CD1c-positive myeloid dendritic cell (primary cell): ENCODE data around the gene TOM1L1.

Experiments used
- DNase-seq: peaks from one replicate; pipeline ENCODE4 v3.0.0-alpha.2; 2016; ENCODE audit errors: extremely low spot score

The TOM1L1 gene

DNA sequence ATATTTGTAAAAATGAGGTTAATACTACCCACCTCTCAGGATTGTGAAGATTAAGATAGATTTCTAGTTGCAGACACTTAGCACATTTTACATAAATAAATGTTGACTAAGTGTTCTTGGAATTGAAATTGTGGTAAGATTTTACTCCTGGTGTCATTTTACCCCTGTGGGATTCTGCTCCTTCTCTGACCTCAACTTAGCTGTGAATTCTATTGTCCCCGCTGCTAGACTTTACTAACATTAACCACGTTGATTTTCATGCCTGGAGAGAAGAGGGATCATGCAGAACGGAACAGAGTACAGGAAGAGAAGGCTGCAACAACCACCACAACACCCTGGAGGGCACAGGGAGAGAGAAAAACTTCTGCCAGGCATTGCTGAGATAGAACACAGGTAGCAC lies 2.1 kb upstream of the TOM1L1 start:
- no peak for DNase-seq

DNA sequence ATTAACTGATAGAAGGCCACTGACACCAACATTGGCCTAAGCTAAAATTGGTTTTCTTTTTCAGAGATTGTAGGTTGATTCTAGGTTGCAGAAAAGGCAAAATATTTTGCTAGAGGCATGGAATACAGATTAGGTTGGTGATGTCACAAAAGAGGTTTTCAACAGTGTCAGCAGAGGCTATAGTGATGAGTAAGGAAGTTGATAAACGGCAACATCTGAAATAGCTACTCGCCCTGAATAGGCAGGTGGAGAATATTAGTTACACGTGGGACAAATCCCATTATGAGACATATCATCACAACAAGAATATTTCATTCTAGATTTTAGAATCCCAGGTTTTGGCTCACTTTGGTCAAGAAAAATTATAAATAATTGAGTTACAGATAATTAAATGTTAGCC lies 1.5 kb upstream of the TOM1L1 start:
- DNase-seq, result no peak

DNA sequence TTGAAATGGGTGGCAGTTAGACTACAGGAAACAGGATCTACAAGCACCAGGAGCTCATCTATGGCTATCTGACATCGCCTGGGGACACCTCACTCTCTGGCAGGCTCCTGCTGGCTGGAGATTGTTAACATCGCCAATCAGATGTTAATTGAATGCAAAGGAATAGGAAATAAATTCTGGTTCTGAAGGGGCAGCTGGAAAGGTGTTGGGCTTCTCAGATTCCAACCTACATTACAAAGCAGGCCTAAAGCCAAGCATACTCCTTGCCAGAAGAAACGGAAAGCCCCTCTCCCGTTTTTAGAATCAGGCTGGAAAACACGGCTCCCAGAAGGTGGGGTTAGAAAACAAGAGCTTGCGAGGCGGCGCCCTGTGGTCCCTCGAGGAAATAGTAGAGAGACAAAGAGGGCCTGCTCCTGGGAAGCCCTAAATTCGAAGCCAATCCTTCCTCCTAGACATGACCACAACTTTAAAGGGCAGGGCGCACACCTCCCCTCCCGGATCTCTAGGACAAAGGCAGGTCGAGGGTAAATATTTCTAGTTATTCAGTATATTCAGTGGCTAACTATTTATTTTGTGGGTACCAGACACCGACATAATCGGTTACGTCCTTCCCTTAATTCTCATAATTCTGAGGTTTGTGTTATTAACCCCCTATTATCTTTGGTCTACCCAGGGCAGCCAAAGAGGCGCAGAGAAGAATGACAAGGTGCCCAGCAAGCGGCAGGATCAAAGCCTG lies 763 bp upstream of the TOM1L1 start:
- no peak for DNase-seq

DNA sequence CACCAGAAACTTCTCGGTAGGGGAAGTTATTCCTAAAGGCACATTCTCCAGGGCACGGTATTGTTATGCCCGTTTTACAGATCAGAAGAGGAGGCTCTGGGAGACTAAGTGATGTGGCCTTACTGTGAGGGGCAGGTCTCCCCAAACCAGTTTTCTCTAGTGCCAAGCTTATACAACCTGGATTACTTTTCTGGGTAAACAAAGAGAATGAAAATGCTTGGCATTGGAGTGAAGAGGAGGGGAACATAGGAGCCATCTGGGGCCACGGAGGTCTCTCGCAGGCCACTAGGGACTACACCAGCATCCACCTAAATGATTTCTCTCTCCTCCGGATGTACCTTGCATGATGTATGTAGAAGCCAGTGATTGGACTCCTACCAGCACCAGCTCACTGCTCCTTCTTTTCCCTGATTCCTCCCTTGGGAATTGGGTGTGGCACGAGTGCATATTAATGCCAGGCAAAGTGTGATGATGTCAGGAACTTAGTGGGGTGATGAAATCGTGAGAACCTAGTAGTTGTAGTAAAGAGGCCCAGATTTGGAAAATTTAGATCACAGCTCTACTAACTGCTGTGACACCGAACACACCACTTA lies 674 bp downstream of the TOM1L1 start:
- no peak for DNase-seq

DNA sequence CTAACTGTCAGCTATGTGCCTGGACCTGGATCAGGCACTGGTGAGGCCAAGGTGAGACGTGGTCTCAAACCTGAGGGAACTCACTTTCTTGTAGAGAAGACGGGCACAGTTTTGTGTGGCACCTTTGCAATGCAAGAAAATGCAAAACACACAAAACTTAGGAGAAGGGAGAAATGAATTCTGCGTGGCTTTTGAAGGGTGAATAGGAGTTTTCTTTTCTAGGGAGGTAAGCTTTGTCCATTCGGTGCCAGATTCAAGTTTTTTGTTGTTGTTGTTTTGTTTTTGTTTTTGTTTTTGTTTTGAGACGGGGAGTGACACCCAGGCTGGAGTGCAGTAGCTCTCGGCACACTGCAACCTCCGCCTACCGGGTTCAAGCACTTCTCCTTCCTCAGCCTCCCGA lies 1.4 kb downstream of the TOM1L1 start:
- DNase-seq, result no peak

DNA sequence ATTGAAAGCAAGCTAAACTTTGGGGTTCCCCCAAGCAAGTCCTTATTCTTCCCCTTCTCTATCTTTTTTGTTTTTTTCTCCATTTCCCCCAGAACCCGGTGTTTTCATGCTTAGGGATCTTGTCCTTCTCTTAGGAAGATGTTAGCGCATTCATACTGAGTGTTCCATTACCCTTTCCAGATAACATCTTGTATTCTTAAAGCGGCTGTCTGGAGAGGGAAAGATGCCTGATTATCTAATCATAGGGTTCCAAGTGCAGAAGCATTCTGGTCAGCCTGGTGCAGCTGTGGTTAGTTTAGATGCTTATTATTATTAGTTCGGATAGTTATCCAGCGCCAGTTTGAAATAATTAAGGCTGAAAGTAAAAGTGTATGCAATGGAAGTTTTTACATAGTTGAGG lies 2.0 kb downstream of the TOM1L1 start:
- DNase-seq, result no peak

DNA sequence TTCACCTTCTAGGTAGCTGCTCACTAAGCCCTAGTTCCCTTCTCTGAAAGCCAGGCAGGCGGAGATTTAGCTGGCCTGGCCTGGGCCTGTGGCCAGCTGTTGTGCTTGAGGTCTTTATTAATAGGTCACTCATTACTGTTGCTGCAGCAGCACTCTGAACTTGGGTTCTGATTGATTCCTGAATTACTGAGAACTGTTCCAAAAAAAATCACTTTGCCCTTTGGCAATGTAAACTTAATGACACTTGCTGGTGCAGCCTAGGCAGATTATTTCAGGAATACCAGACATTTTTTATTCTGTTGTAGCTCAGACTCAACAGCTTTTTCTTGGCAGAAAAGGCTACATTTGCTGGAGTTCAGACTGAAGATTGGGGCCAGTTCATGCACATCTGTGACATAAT lies 2.7 kb downstream of the TOM1L1 start:
- DNase-seq, result no peak

DNA sequence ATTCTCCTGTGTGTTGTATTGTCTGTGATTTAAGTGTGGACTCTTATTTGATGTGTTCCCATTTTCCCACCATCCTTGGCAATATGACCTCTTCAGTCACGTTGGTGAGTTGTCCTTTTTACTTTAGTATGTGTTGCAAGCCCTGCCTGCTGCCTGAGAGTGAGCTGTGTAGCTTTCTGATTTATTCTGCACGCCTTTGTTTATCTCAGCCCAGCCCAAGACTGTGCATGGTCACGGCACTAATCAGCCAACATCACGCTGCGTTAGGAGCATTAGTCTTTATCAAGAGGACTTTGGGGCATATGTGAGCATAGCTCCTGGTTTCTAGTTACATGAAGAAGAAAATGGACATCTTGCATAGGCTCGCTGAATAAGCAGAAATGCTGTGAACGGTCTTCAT lies 6.0 kb downstream of the TOM1L1 start:
- no peak for DNase-seq

DNA sequence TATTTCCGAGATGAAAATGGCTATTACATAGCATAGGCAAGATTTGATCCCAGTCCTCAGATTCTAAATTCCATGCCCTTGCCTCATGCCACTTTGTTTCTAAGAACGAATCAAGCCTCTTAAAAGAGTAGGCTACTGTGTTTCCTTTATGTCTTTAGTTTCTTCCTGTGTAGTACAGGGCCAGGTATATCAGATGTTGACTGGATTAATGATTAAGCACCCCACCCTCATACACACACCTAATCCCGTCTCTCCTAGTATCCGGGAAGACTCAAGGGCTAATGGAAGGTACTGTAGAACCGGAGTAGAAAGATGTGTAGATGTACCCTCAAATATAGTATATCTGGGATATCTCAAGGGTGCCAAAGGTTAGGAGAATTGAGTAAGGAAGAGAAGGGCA lies 6.7 kb downstream of the TOM1L1 start:
- no peak for DNase-seq

DNA sequence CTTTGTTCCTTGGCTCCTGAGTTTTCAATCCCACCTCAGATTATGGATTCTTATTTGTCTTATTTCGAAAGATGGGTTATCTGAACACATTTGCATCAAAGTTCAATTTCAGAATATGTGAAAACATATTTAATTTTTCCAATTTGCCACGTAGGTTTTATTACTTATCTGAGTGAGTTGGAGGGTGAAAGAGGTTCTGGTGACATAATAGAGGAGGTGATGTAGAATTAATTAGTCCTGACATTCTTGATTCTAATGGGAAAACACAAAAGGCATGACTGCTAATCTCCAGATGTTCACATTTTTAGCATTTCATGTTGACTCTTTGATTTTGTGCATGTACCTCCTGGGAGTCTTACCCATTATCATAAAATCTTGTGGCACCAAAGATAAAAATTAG lies 9.1 kb downstream of the TOM1L1 start:
- no peak for DNase-seq

DNA sequence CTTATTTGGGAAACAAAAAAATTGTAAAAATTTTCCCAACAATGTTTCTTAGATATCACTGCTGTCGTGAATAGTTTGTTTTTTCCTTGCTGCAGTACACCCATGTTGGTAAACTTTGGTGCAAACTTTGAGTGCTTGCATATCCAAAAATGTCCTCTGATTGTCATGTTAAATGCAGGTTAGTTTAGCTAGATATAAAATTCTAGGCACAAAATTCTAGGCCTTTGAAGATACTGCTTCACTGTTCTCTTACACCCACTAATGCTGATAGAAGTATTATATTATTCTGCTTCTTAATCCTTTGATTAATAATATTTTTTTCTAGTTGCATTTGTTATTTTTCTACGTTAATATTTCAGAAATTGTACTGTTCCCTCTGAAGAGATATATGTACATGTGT lies 16.1 kb downstream of the TOM1L1 start:
- DNase-seq, result no peak

DNA sequence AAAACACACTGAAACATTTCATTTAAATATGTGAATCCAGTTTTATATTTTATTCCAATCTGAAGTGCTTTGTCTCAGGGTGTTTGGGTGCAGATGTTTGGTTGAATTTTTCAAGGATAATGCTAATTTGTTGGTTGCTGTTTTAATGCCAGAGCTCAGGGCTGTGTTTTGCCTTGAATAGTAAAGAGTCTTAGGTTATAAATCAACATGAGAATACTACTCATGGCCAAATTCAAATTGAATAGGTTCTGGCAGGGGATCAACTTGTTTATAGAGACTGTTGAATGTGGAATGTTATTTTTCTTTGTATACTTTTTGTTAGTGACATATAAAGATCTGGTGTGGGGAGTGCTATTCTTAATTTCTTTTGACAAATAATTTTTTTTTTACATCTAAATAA lies 18.8 kb downstream of the TOM1L1 start:
- DNase-seq, result no peak

DNA sequence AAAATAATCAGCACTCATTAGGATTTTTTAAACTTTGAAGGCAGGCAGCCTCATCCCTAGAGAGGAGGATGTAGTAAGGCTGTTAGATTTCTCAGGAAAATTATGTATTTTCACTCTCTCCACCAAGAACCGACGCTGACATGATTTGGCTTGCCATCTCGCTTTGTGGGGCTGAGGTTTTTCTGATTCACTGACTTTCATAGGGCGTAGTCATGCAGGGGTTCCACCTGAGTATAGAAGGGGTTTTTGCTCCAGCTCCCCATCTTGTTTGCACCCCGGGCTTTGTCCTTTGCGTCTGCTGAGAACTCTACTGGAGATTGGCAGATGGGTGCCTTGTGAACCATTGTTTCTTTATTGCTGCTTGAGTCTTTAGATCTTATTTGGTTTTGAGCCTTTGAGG lies 20.2 kb downstream of the TOM1L1 start:
- DNase-seq, result no peak

DNA sequence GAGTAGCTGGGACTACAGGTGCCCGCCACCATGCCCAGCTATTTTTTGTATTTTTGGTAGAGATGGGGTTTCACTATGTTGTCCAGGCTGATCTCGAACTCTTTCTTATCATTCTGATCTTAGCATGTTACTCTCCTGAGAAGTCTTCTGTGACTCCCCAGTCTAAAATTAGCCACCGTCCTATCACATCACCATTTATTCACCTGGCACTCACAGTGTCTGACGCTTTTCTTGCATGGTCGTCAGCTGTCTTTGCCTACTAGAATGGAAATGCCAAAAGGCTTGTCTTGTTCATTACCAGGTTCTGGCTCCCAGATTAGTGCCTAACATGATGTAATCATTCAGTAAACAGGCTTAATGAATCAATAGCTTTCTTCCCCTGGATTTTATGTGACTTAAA lies 23.8 kb downstream of the TOM1L1 start:
- no peak for DNase-seq

DNA sequence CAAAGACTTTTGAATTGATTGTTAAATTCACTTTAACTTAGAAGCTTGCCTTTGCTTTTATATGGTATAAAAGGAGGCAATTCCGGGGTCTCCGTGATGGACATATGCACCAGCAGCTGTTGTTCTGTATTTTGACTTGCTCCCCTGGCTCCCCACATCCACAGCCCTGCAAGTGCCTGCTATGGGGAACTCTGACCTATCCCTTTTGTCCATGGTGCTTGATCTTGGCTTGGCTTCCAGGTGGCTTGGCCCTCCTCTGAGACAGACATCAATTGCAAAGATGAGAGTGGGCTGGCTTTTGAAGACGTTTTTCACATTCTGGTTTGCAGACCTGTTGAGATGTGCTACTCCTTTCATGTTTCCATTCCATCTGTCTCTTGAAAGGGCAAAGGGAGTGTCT lies 26.9 kb downstream of the TOM1L1 start:
- no peak for DNase-seq

DNA sequence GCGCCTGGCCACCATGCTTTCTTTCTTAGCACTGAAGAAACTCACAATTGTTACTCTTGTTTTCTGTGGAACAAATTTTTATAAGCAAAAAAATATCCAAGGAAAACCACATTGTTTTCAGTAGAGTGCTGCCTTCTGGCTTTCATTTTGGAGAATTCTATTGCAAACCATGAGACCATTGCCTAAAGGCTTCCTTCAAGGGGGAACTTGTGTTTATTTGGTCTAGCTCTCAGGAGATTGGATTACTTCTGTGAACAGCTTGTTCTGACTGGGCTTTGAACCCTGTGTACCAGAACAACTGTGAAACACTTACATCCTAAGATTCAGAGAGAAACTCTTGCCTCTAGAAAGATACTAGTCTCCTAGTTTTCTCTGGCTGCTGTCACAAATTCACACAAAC lies 32.1 kb downstream of the TOM1L1 start:
- no peak for DNase-seq

DNA sequence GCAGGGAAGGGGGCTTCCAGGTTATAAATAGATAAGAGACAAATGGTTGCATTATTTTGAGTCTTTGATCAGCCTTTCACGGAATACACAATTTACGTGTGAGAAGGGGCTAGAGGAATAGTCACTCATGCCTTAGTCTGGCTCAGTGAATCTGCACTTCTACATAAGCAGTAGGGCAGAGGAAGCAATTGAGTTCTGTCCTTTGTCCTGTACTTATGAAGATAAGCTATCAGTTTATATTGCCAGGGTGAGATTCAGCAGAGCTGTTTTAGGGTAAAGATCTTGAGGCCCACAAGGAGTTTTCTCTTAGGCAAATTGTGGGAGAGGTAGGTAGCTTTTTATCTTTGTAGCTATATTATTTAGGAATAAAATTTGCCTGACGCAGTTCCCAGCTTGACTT lies 33.3 kb downstream of the TOM1L1 start:
- DNase-seq, result no peak

DNA sequence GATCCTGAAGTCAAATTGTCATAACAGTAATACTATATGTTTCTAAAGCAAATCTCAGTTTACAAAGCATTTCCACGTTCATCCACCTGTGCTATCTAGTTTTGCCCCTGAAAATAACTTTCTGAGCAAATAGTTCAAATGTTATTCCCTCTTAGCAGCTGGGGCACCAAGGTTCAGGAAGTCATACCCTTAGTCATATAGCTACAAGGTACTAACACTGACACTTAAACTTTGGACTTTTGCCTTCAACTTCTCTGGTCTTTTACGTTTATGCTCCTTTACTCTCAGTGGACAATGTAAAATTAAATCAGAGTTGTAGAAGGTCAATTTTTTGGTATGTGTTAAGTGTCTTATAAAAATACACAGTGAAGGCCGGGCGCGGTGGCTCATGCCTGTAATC lies 34.8 kb downstream of the TOM1L1 start:
- DNase-seq, result no peak

DNA sequence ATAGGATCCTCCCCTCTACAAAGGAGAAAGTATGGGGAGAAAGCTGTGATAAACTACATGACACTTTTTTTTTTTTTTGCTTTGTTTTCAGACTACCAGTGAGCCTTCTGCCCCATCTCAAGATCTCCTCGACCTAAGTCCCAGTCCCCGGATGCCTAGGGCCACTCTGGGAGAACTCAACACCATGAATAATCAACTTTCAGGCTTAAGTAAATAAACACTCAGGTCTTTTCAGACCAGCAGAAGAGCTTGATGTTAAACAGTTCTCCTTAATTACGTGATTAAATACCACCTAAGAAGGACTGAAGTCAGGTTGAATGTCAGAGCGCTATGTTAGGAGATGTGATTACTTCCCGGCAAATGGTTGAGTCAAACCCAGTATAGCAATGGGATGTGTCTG lies 36.4 kb downstream of the TOM1L1 start:
- DNase-seq, result no peak

DNA sequence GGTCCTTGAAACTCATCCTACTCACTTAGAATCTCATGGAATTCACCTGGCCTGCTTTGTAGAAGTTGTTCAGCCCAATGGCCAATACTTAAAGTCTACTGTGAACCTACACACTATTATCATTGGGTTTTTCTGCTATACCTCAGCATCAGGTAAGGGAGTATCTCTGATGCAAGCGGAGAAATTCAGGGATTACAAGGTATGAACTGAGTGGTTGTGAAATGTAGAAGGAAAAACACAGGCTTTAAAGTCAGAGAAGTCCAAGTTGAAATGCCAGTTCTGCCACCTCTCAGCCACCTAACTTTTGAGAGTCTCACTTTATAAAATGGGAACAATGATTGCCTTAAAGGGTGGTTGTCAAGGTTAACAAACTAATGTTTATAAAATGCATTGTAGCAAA lies 36.8 kb downstream of the TOM1L1 start:
- DNase-seq, result no peak

DNA sequence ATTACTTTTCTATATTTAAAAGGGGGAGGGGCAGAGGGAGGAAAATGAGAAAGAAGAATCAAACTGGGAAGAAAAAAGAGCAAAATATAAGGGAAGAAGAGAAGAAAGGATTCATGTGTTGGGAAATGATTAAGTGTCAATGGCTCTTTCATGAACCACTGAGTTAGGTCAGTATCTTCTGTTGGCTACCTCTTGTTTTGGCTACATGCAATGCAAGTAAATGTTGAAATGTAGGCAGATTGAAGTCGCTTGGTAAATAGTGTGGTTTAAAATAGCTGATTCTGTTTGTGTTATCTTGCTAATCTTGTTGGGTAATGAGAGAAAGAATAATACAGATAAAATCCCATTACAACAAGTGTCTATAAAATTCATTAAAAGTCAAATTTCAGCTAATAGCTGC lies 40.6 kb downstream of the TOM1L1 start:
- no peak for DNase-seq

DNA sequence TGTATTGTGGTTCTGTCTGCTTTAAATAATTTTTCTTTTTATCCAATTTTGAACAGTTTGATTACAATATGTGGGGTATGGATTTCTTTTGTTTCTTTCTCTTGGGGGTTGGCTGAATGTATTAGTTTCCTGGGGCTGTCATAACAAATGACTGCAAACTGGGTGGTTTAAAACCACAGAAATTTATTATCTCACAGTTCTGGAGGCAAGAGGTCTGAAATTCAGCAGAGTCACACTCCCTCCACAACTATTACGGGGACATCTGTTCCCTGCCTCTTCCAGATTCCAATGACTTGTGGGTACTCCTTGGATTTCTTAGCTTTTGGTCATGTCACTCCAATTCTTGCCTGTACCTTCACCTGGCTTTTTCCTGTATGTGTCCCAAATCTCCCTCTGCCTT lies 44.1 kb downstream of the TOM1L1 start:
- DNase-seq, result no peak

DNA sequence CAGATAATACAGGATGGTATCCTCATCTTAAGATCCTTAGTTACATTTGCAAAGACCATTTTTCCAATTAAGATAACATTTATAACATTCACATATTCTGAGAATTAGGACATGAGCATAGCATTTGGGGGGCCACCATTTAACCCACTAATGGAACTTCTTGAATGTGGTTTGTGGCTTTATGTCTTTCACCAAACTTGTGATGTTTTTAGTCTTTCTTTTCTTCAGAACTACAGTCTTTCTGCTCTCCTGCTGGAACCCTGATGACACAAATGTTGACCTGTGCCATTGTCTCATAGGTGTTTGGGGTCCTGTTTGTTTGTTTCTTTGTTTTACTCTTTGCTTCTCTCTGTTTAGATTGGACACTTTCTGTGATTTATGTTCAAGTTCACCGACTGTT lies 44.6 kb downstream of the TOM1L1 start:
- no peak for DNase-seq

DNA sequence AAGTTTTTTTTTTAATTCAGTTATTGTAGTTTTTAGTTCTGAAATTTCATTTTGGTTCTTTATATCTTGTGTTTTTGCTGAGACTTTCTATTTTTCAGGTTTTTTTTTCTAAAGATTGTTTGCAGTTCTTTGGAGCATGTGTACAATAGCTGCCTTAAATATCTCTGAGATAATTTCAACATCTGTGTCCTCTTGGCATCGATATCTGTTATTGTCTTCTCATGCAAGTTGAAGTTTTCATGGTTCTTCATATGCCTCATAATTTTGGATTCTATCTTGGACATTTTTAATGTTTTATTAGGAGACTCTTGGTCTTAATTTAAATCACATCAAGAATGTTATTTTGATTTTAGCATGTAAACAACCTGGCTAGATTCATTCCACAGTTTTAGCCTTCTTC lies 45.0 kb downstream of the TOM1L1 start:
- no peak for DNase-seq
